ENCODE data around the gene PAPSS2. TPM values are rescaled to one million over a fixed set of nuclear protein-coding genes. Genes with fewer than 3 reads are reported as not detected.

Gene PAPSS2
- total RNA-seq, 2 donors from 2014 or later, result 20.4 to 22.1 TPM

DNA sequence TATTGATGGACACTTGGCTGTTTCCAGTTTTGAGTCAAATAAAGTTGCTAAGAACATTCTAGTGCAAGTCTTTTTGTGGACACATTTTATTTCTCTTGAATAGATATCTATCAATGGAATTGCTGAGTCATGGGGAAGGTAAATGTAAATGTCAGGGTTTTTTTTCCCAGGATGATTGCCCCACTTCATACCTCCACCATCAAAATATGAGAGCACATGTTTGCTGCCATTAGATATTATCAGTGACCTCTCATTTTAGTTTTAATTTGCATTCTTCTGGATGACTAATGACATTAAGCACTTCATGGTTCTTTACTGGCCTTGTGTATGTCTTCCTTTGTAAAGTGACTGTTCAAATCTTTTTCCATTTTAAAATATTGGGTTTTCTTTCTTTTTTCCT lies 45.7 kb downstream of the PAPSS2 start:
- TF ChIP-seq, protein P1, sequence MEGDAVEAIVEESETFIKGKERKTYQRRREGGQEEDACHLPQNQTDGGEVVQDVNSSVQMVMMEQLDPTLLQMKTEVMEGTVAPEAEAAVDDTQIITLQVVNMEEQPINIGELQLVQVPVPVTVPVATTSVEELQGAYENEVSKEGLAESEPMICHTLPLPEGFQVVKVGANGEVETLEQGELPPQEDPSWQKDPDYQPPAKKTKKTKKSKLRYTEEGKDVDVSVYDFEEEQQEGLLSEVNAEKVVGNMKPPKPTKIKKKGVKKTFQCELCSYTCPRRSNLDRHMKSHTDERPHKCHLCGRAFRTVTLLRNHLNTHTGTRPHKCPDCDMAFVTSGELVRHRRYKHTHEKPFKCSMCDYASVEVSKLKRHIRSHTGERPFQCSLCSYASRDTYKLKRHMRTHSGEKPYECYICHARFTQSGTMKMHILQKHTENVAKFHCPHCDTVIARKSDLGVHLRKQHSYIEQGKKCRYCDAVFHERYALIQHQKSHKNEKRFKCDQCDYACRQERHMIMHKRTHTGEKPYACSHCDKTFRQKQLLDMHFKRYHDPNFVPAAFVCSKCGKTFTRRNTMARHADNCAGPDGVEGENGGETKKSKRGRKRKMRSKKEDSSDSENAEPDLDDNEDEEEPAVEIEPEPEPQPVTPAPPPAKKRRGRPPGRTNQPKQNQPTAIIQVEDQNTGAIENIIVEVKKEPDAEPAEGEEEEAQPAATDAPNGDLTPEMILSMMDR (IDR thresholded peaks at IDR 0.05), result no peak

DNA sequence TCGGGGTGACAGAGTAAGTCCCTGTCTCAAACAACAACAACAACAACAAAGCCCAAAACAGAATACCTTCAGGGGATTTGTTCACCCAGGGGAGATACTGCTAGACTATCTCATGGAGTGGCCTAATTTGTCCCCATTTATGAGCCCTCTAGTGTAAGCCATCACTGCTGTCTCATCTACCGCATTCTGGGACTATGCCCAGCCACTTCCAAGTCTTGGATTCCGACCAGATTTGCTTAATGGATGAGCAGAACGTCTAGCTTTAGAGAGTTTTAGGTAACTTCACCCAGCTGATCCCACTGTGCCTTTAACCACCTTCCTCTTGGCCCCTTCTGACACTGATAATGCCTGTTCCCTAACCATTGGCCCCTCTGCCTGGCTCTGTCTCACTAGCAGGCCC lies 47.1 kb downstream of the PAPSS2 start:
- ATAC-seq (ENCODE audit: insufficient number of reproducible peaks, low FRiP score, low read depth) (no peak), DNase-seq (ENCODE audit: low spot score) (no peak)
- H3K4me1 ChIP-seq (ENCODE audit: control insufficient read depth in 1 of 2, low read depth in 2 of 2), result no peaks in the 10 kb centered on the region
- TF ChIP-seq, protein P1 (IDR thresholded peaks at IDR 0.05), result no peak
- H3K9me3 ChIP-seq, result no peaks in the 10 kb centered on the region
- H3K27me3 ChIP-seq (replicated peaks; ENCODE audit: insufficient read depth), result no peaks in the 10 kb centered on the region
- H3K27ac ChIP-seq, result no peak overlapping the region
- no peaks in the 10 kb centered on the region for H3K36me3 ChIP-seq
- H3K4me3 ChIP-seq, result no peak overlapping the region

More for the DNA sequence above, 45.7 kb downstream of the PAPSS2 start:
- Histone ChIP-seq H3K4me3 (no peak overlapping the region), H3K4me1 (ENCODE audit: control insufficient read depth in 1 of 2, low read depth in 2 of 2) (no peaks in the 10 kb centered on the region), H3K27me3 (replicated peaks; ENCODE audit: insufficient read depth) (no peaks in the 10 kb centered on the region), H3K27ac (no peak overlapping the region), H3K36me3 (no peaks in the 10 kb centered on the region), H3K9me3 (no peaks in the 10 kb centered on the region)
- ATAC-seq (ENCODE audit: insufficient number of reproducible peaks, low FRiP score, low read depth) (no peak), DNase-seq (ENCODE audit: low spot score) (no peak)

DNA sequence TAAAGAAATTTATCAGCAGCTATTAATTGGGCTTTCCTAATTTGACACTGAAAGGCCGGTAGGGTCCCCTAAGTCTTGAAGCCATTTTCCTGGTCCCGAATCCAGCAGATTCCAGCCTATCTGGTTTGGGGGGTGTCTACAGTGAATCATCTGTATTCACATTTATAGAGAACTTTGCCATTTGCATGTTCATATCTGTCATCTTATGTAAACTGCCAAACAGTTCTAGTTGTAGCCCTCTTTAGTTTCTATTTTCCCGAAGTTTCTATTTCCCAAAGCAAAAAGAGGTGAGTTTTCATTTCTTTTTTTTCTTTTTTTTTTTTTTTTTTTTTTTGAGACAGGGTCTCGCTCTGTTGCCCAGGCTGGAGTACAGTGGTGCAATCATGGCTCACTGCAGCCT lies 47.6 kb downstream of the PAPSS2 start:
- H3K36me3 ChIP-seq, result no peaks in the 10 kb centered on the region
- TF ChIP-seq, protein P1 (IDR thresholded peaks at IDR 0.05), result no peak
- H3K9me3 ChIP-seq, result no peaks in the 10 kb centered on the region
- no peaks in the 10 kb centered on the region for H3K27me3 ChIP-seq (replicated peaks; ENCODE audit: insufficient read depth)
- no peak overlapping the region for H3K4me3 ChIP-seq
- H3K27ac ChIP-seq, result no peak overlapping the region
- DNase-seq (ENCODE audit: low spot score), result no peak
- H3K4me1 ChIP-seq (ENCODE audit: control insufficient read depth in 1 of 2, low read depth in 2 of 2), result no peaks in the 10 kb centered on the region
- ATAC-seq (ENCODE audit: insufficient number of reproducible peaks, low FRiP score, low read depth), result no peak

DNA sequence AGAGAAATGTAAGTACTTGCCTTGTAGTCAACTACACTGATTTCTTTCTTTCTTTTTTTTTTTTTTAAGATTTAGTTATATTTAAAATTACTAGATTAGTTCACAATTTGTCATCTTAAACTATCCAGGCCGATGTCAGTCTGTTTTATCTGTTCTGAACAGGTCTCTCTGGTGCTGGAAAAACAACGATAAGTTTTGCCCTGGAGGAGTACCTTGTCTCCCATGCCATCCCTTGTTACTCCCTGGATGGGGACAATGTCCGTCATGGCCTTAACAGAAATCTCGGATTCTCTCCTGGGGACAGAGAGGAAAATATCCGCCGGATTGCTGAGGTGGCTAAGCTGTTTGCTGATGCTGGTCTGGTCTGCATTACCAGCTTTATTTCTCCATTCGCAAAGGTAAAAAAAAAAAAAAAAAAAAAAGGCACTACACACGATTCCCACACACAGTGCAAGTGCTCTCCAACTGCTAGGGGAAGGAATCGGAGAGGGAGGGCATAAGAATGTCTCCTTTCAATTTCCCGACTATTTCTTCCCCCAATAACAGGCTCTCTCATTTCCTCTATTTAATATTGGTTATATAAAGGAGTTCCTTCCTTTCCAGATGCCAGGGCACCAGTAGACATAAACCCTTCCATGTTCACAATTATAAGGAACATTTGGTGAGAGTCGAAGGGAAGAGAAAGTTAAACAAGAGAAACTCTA lies 53.4 kb downstream of the PAPSS2 start:
- no peak overlapping the region for H3K4me3 ChIP-seq
- H3K27ac ChIP-seq, result no peak overlapping the region
- TF ChIP-seq, protein P1 (IDR thresholded peaks at IDR 0.05), result no peak
- no peaks in the 10 kb centered on the region for H3K9me3 ChIP-seq
- DNase-seq (ENCODE audit: low spot score), result no peak
- no peaks in the 10 kb centered on the region for H3K36me3 ChIP-seq
- ATAC-seq (ENCODE audit: insufficient number of reproducible peaks, low FRiP score, low read depth), result no peak
- H3K4me1 ChIP-seq (ENCODE audit: control insufficient read depth in 1 of 2, low read depth in 2 of 2), result peaks cover 3 to 4% of the 10 kb centered on the region in 2 donors
- no peaks in the 10 kb centered on the region for H3K27me3 ChIP-seq (replicated peaks; ENCODE audit: insufficient read depth)

DNA sequence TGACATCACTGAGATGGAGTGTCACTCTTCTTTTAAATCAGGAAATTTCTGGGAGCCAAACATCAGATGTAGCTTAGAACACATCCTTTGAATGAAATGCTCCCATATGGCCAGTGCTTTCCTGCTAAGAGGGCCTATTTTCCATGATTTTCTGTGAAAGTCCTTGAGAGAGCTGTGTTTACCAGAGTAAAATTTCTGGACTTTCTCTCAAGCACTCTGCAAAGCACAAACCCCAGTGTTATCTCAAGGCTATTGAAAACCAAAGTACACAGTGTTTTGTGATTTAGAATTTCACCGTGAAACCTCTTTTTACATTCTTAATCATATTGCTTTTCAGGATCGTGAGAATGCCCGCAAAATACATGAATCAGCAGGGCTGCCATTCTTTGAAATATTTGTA lies 54.0 kb downstream of the PAPSS2 start:
- H3K27me3 ChIP-seq (replicated peaks; ENCODE audit: insufficient read depth), result no peaks in the 10 kb centered on the region
- H3K4me1 ChIP-seq (ENCODE audit: control insufficient read depth in 1 of 2, low read depth in 2 of 2), result peaks cover 3 to 4% of the 10 kb centered on the region in 2 donors
- no peak overlapping the region for H3K4me3 ChIP-seq
- no peaks in the 10 kb centered on the region for H3K9me3 ChIP-seq
- H3K27ac ChIP-seq, result no peak overlapping the region
- DNase-seq (ENCODE audit: low spot score) (no peak), ATAC-seq (ENCODE audit: insufficient number of reproducible peaks, low FRiP score, low read depth) (no peak)
- TF ChIP-seq, protein P1 (IDR thresholded peaks at IDR 0.05), result no peak
- no peaks in the 10 kb centered on the region for H3K36me3 ChIP-seq

Measured in thoracic aorta (tissue), 2 donors.